ENCODE data around the gene TCEAL5. TPM values are rescaled to one million over a fixed set of nuclear protein-coding genes. Genes with fewer than 3 reads are reported as not detected.

Gene TCEAL5
- not detected in 2 replicates for total RNA-seq (2021)
- Bru-seq, nascent RNA, result not detected
- BruChase-seq, experiment 1, labeled RNA remaining after a 2-hour chase, result not detected
- not detected for BruChase-seq, experiment 2, labeled RNA remaining after a 6-hour chase
- long read RNA-seq, result 0 reads

GRCh38 chrX:103276581-103277002 is at the start of gene TCEAL5:
Gene TCEAL5 (minus strand): TSS chrX:103276750. CDS start chrX:103274563, 2,187 bp downstream.
- ChIA-PET POLR2A (ENCODE audit: unreplicated experiment) (interaction anchor here (0.6 kb wide), 1 partner anchor 21 kb away, joined by 4 read pairs; the partner anchor contains the start of gene TCEAL8), CTCF (interaction anchor here (0.6 kb wide), 1 partner anchor 46 kb away, joined by 4 read pairs; no protein-coding TSS in a partner anchor)
- Histone ChIP-seq H3K36me3 (ENCODE audit: low read depth) (no peaks in the 10 kb centered on the region), H3K9me2 (ENCODE audit: insufficient read depth) (no peaks in the 10 kb centered on the region), H3K4me1 (replicated peaks; ENCODE audit: insufficient read depth) (no peaks in the 10 kb centered on the region), H3K27me3 (ENCODE audit: insufficient read depth, low read depth) (peaks cover 37% of the 10 kb centered on the region), H3F3A (ENCODE audit: insufficient read depth, low read depth) (no peaks in the 10 kb centered on the region), H4K20me1 (ENCODE audit: insufficient read depth) (no peaks in the 10 kb centered on the region), H3K9me3 (ENCODE audit: insufficient read depth, low read depth) (no peaks in the 10 kb centered on the region), H3K27ac (no peak within 1 kb of the TSS), H3K4me2 (no peak within 1 kb of the TSS), H3K4me3 (no peak within 1 kb of the TSS), H3K79me2 (ENCODE audit: low read depth) (no peaks in the 10 kb centered on the region), H2AFZ (no peak within 1 kb of the TSS)
- TF ChIP-seq CTCF (conservative IDR thresholded peaks at IDR 0.05) (no peak), EZH2 (IDR thresholded peaks at IDR 0.05; ENCODE audit: low read depth) (no peak)
- DNase-seq, result no peak
- intact Hi-C loops (cut with micrococcal nuclease; ENCODE audit: unreplicated experiment), result no loop called here
- BruUV-seq (replicated peaks), result no TSS peak

GRCh38 chrX:103311399-103311780 is 34.8 kb upstream of the TCEAL5 start:
- Histone ChIP-seq H3K4me2 (peak overlapping the region; percentile 70; the same call in 1 of the 2 replicates), H3K4me3 (peak overlapping the region; percentile 57; the same call in 1 of the 2 replicates), H3K79me2 (ENCODE audit: low read depth) (no peaks in the 10 kb centered on the region), H3K9me2 (ENCODE audit: insufficient read depth) (no peaks in the 10 kb centered on the region), H4K20me1 (ENCODE audit: insufficient read depth) (no peaks in the 10 kb centered on the region), H3K27ac (no peak overlapping the region), H2AFZ (0 out of 2 replicates have a peak overlapping the region, but pooled peaks have one; percentile 79), H3K36me3 (ENCODE audit: low read depth) (no peaks in the 10 kb centered on the region), H3K9me3 (ENCODE audit: insufficient read depth, low read depth) (no peaks in the 10 kb centered on the region), H3K27me3 (ENCODE audit: insufficient read depth, low read depth) (no peaks in the 10 kb centered on the region), H3K4me1 (replicated peaks; ENCODE audit: insufficient read depth) (no peaks in the 10 kb centered on the region), H3F3A (ENCODE audit: insufficient read depth, low read depth) (no peaks in the 10 kb centered on the region)
- no peak for DNase-seq
- no peak for TF ChIP-seq EZH2 (IDR thresholded peaks at IDR 0.05; ENCODE audit: low read depth)
- no peak for TF ChIP-seq CTCF (conservative IDR thresholded peaks at IDR 0.05)
- ChIA-PET POLR2A (ENCODE audit: unreplicated experiment) (interaction anchor here (0.6 kb wide), 1 partner anchor 345 kb away, joined by 3 read pairs; no protein-coding TSS in a partner anchor), CTCF (no interaction called here)
- BruUV-seq (replicated peaks), result no TSS peak
- intact Hi-C loops (cut with micrococcal nuclease; ENCODE audit: unreplicated experiment), result loop anchor here (2.0 kb wide), 1 partner anchor 57 kb away; the partner anchor contains the start of gene TCEAL8

- TF ChIP-seq CTCF (conservative IDR thresholded peaks at IDR 0.05) (no peak), EZH2 (IDR thresholded peaks at IDR 0.05; ENCODE audit: low read depth) (no peak)
- Histone ChIP-seq H3K79me2 (ENCODE audit: low read depth) (no peaks in the 10 kb centered on the region), H3K27me3 (ENCODE audit: insufficient read depth, low read depth) (no peaks in the 10 kb centered on the region), H3F3A (ENCODE audit: insufficient read depth, low read depth) (no peaks in the 10 kb centered on the region), H3K9me2 (ENCODE audit: insufficient read depth) (no peaks in the 10 kb centered on the region), H3K4me1 (replicated peaks; ENCODE audit: insufficient read depth) (no peaks in the 10 kb centered on the region), H3K4me2 (peak within 1 kb of the TSS; percentile 70), H3K4me3 (peak within 1 kb of the TSS; percentile 57; the same call in 1 of the 2 replicates), H3K36me3 (ENCODE audit: low read depth) (no peaks in the 10 kb centered on the region), H4K20me1 (ENCODE audit: insufficient read depth) (no peaks in the 10 kb centered on the region), H3K9me3 (ENCODE audit: insufficient read depth, low read depth) (no peaks in the 10 kb centered on the region), H2AFZ (peak within 1 kb of the TSS; percentile 79), H3K27ac (no peak within 1 kb of the TSS)
- BruUV-seq (replicated peaks), result no TSS peak
- DNase-seq, result peak; percentile 52 to 73
- intact Hi-C loops (cut with micrococcal nuclease; ENCODE audit: unreplicated experiment), result loop anchor here (2.0 kb wide), 1 partner anchor 56 kb away; the partner anchor contains the start of gene TCEAL8
- ChIA-PET CTCF (no interaction called here), POLR2A (ENCODE audit: unreplicated experiment) (no interaction called here)
Observed at GRCh38 chrX:103310555-103311398, 34.2 kb upstream of the TCEAL5 start, which contains the start of gene BEX2. Gene BEX2 (minus strand): TSS chrX:103310990. CDS start chrX:103309976, 1,014 bp downstream.

Data from PC-9 (cell line).